GM19099 (cell line): ENCODE data around the gene BCAS3.

ENCODE experiments used
- POLR2A ChIP-seq: IDR thresholded peaks from 3 replicates; pipeline ENCODE4 v1.6.1; 2011; ENCODE audit warnings: low read depth; ENCODE audit not compliant: insufficient read length; ENCODE audit errors: extremely low read depth

Gene BCAS3

DNA sequence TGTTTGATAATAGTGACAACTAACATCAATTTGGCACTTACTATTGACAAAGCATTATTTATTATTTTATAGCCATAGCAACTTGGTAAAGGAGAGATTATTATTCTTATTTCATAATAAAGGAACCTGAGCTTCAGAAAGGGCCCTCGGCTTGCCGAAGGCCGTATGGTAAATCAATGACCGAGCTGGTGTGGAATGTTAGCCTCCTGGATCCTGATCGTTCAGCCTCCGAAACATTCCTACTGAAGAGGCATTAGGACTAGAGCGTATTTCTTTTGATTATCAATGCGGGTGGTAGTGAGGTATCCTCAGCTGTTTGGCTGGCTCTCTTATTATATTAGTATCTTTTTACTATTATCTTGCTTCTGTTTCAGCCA, 522.7 kb downstream of the BCAS3 start:
- TF ChIP-seq POLR2A, result no peak

GRCh38 chr17:61201211-61201610, 523.6 kb downstream of the BCAS3 start:
- no peak for TF ChIP-seq POLR2A

- TF ChIP-seq POLR2A, result no peak
Measured at GRCh38 chr17:61202564-61202963, 524.9 kb downstream of the BCAS3 start.

DNA sequence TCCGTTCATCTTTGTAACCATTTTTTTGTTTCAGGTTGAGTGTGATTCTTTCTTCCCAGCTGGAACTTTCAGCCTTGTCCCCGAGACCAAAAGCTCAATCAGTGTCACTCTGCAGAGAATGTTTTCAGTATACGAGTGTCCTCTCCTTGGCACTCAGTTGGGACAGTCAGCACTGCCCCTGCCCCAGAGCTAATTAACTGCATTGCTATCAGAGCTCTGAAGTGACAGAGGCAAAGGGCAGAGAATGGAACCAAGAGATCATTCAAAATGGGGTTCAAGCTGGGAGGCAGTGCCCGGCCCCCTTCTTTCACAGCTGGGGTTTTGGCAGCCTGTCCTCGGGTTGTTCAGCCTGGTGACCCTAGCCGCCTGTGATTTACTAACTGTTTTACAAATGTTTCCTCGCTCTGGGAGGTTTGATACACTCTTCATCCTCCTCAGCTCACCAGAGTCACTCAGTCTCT, 526.0 kb downstream of the BCAS3 start:
- TF ChIP-seq POLR2A, result no peak

DNA sequence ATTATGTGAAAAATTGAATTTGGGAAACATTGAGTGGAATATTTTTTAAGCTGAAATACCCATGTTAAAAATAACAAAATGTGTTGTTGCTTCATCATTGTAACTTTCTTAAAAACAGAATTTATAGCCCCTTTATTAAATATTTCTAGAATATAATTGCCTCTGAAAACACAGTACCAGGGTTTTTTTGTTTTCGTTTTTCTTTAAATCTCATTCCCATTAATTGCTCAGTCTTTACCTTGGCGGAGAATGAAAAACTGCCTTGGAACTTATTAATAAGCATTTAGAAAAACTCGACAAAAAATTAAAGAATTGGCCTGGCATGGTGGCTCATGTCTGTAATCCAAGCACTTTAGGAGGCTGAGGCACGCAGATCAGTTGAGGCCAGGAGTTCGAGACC, 526.8 kb downstream of the BCAS3 start:
- TF ChIP-seq POLR2A, result no peak

- TF ChIP-seq POLR2A, result no peak
Measured at GRCh38 chr17:61205401-61205800, 527.8 kb downstream of the BCAS3 start.

GRCh38 chr17:61205931-61206330, 528.3 kb downstream of the BCAS3 start:
- TF ChIP-seq POLR2A, result no peak

DNA sequence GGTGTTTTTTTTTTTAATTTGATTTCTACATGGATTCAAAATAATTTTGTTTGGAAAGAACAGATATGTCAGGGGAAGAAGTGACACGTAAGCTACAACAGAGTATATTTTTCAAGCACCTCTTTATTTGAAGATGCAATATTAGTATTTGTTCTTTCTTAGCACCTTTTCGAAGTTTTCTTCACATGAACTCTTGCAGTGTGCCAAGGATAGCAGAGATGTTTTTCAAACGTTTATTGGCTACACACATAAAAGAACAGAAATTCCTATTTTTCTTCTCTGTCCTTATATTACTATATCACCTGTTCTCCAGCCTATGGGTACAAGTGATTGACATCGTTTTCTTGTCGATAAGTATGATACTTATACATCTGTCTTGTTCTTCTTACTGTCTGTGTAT, 529.3 kb downstream of the BCAS3 start:
- no peak for TF ChIP-seq POLR2A

GRCh38 chr17:61208301-61209105, 530.9 kb downstream of the BCAS3 start:
- no peak for TF ChIP-seq POLR2A

DNA sequence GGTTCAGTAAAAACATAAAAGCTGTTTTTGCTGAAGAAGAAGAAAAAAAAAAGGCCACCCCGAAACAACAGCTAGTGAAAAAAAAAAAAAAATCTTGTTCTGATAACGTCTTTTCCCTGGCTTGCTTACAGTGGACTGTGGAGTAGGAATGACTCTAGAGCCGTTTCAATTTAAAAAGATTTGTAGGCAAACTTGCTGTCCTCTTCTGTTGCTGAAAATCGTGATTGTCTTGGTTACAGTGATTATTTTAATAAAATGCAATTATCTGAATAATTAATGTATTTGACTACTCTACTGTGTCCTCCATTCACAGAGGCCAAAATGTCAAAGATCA, 531.4 kb downstream of the BCAS3 start:
- no peak for TF ChIP-seq POLR2A

GRCh38 chr17:61209525-61209924, 531.9 kb downstream of the BCAS3 start:
- no peak for TF ChIP-seq POLR2A

- no peak for TF ChIP-seq POLR2A
Measured at GRCh38 chr17:61211236-61211635, 533.6 kb downstream of the BCAS3 start.

DNA sequence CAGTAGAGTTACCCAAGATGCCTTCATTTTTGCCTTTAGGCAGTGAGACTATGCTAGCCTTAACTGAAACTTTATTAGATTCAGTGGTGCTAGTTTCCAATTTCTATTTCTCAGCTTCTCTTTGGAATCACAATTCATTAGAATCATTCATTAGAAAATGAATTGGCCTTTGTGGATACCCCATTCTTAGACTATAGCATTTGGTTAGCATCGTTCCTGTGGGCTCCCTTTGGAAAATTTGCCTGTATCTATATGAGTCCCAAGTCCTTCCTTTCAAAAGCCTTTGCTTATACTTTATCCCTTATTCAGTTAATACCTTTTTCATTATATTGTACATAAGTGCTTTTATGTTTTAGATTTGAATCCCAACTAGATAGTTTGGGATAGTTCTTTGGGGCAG, 535.0 kb downstream of the BCAS3 start:
- TF ChIP-seq POLR2A, result no peak

- no peak for TF ChIP-seq POLR2A
Measured at GRCh38 chr17:61214753-61215152, 537.1 kb downstream of the BCAS3 start.

- TF ChIP-seq POLR2A, result no peak
Measured at GRCh38 chr17:61216066-61216465, 538.4 kb downstream of the BCAS3 start.

DNA sequence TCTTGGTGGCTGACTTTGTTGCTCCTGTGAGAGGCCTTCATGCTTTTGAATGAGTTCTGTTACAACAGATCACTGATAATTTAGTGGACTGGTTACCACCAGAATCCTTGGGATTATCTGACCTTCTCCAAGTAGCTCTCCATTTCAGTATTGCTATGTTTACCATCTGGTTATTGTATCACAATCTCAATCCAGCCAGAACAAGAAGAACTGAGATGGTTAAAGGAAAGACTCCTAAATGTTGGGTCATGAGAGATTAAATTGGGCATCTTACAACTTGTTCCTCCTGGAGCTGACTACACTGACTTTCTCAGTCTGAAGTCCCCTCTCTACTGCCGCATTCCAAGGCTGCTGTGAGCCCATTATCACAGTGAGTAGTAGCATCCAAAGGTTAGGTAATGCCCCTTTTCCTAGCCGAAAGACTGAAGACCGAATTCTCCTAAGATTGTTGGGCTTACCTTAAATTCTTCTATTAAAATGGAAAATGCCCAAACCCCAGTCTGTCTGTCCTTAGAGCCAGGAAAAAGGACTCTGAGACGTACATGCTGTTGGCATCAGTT, 540.3 kb downstream of the BCAS3 start:
- no peak for TF ChIP-seq POLR2A

DNA sequence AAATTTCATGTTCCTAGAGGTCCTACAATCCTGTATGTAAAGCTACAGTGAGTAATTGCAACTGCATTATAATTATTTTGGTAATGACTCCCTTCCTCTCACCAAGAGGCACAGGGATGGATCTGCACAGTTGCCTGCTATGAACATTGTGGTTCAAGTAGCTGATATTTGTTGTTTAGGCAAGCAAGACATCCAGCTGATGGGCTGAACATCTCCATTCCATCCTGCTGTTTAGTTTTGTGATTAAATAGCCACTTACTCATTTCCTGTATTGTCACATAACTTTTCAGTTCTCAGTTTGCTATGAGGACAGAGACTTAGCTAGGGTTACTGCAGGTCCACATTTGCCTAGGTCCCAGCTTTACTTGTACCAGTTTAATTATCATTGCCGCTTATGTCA, 540.8 kb downstream of the BCAS3 start:
- TF ChIP-seq POLR2A, result no peak
